Lung (tissue), 12 donors: Measurements from ENCODE around the gene CHRND. TPM values are rescaled to one million over a fixed set of nuclear protein-coding genes. Genes with fewer than 3 reads are reported as not detected.

Source experiments
- ATAC-seq: fragments of 200-7000 bp; cut with Tn5 transposase; one replicate; pipeline ENCODE4 v1.9.1; 2020; ENCODE audit warnings: moderate number of reproducible peaks; ENCODE audit not compliant: insufficient read depth, low FRiP score
- DNase-seq, 3 donors: peaks; one replicate each; pipeline ENCODE4 v3.0.0-alpha.2; 2013 to 2017
- H3K27ac ChIP-seq, 2 donors: one replicate each; pipeline ENCODE4 v1.5.1; 2013; ENCODE audit warnings: mild to moderate bottlenecking in 2 of 2, moderate library complexity in 2 of 2, control low read depth in 1 of 2, inconsistent platforms in 1 of 2, low read depth in 1 of 2, low read length in 1 of 2
- H3K27me3 ChIP-seq, 3 donors: one replicate each; pipeline ENCODE4 v1.5.1; 2013; ENCODE audit warnings: low read length in 2 of 3; ENCODE audit not compliant: control insufficient read depth in 3 of 3, insufficient read depth in 3 of 3
- H3K36me3 ChIP-seq, 4 donors: one replicate each; pipeline ENCODE4 v1.5.1; 2013; ENCODE audit warnings: low read length in 4 of 4, mild to moderate bottlenecking in 1 of 4, moderate library complexity in 1 of 4; ENCODE audit not compliant: control insufficient read depth in 4 of 4, insufficient read depth in 4 of 4
- H3K4me1 ChIP-seq, 5 donors: one replicate each; pipeline ENCODE4 v1.5.1; 2013; ENCODE audit warnings: low read length in 5 of 5, mild to moderate bottlenecking in 2 of 5, moderate library complexity in 1 of 5; ENCODE audit not compliant: control insufficient read depth in 5 of 5, insufficient read depth in 5 of 5
- H3K4me3 ChIP-seq: one replicate; pipeline ENCODE4 v1.5.1; 2013; ENCODE audit warnings: mild to moderate bottlenecking, control low read depth, moderate library complexity
- H3K9ac ChIP-seq, 2 donors: one replicate each; pipeline ENCODE4 v1.5.1; 2013; ENCODE audit warnings: low read length in 2 of 2, control low read depth in 1 of 2; ENCODE audit not compliant: insufficient read depth in 1 of 2
- H3K9me3 ChIP-seq, 4 donors: one replicate each; pipeline ENCODE4 v1.5.1; 2013; ENCODE audit warnings: low read length in 3 of 4, mild to moderate bottlenecking in 1 of 4, moderate library complexity in 1 of 4; ENCODE audit not compliant: control insufficient read depth in 4 of 4, insufficient read depth in 3 of 4
- CTCF ChIP-seq: IDR thresholded peaks from 2 replicates; pipeline ENCODE4 v1.5.1; 2012; ENCODE audit warnings: mild to moderate bottlenecking; ENCODE audit errors: control extremely low read depth, extremely low read depth
- WGBS, 2 donors: extraction: QIAGEN DNeasy Blood & Tissue Kit; methylation state at CpG; one replicate each; pipeline ENCODE4 v1.1.7; 2013; 5-methylcytosine and 5-hydroxymethylcytosine counted together
- polyA plus RNA-seq, 2 donors: library from polyadenylated mRNA; stranded (reverse); fragments of 200-250 nt; gene quantifications; one replicate each; pipeline ENCODE4 v1.2.1, GENCODE V29; 2013
- total RNA-seq, 2 donors: library from RNA; depleted of rRNA in 1 of 2; stranded (reverse); fragments of >200 nt in 1 of 2; gene quantifications; one replicate each; pipeline ENCODE4 v1.2.1, GENCODE V29; 2014 to 2021
- donor health status: control.
- donor health status: control.
- donor health status: Bipolar disorder and iron deficiency.
- donor health status: healthy.
- donor health status: DM: yes; HTN: yes; CAD: no.

Gene CHRND
- total and polyA plus RNA-seq, 4 donors, result not detected

DNA sequence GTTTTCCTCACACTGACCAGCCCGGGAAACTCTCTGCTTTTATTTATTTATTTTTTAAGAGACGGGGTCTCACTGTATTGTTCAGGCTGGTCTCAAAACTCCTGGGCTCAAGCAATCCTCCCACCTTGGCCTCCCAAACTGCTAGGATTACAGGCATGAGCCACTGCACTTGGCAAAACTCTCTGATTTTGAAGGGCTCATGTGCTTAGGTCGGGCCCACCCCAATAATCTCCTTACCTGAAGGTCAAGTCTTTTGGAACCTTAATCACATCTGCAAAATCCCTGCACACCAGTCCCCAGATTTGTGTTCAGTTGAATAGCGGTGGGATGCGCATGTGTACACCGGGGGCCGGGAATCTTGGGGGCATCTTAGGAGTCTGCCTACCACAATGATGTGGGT lies 30.7 kb upstream of the CHRND start:
- WGBS, 2 donors, result 87 to 89% methylated on average over 7 of the region's 7 CpGs
- ATAC-seq (no peak), DNase-seq (no peak)
- Histone ChIP-seq H3K27ac (no peak overlapping the region), H3K4me3 (no peak overlapping the region), H3K9ac (no peak overlapping the region), H3K4me1 (no peaks in the 10 kb centered on the region), H3K9me3 (peaks cover 0 to 3% (median 0%) of the 10 kb centered on the region in 4 donors), H3K27me3 (peaks cover 0 to 5% (median 2%) of the 10 kb centered on the region in 3 donors), H3K36me3 (no peaks in the 10 kb centered on the region)
- TF ChIP-seq CTCF, result no peak

DNA sequence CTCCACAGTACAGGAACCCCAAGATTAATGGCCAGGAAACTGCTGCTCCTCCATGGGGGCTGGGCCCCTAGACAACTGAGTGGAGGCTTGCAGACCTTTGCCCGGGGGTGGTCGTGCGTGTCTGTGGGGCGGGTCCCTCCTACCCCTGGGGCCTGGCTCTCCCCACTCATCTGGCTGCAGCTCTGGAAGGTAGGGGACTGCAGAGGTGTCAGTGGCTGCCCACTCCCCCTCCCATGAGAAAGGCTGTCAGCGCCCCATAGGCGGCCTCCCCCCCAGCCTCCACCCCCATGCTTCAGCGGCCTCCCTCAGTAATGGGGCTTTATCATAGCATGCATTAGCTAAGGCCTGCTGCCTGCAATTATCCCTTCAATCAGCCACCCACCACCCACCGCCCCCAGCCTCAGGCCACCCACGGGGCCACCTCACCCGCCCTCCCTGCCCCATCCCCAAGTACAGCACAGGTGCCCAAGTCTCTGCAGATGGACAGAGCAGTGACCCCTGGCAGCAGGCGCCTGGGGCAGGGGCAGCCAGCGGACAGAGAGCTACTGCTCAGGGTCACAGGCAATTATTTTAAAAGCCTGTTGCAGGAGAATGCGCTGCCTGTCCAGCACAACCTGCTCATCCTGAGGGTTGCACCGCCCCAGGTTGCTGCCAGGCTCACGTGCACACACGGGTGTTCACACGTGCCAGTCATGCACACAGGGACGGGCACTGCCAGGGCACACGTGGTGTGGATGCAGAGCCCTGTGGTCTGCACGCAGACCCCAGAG lies 29.3 kb upstream of the CHRND start:
- no peak overlapping the region for H3K9ac ChIP-seq
- no peak overlapping the region for H3K27ac ChIP-seq
- WGBS, 2 donors, result 72 to 83% methylated on average over 20 of the region's 20 CpGs
- no peak for TF ChIP-seq CTCF
- H3K36me3 ChIP-seq, result no peaks in the 10 kb centered on the region
- DNase-seq (no peak), ATAC-seq (no peak)
- H3K4me1 ChIP-seq, result no peaks in the 10 kb centered on the region
- no peak overlapping the region for H3K4me3 ChIP-seq
- H3K27me3 ChIP-seq, result peaks cover 0 to 5% (median 2%) of the 10 kb centered on the region in 3 donors
- no peaks in the 10 kb centered on the region for H3K9me3 ChIP-seq

DNA sequence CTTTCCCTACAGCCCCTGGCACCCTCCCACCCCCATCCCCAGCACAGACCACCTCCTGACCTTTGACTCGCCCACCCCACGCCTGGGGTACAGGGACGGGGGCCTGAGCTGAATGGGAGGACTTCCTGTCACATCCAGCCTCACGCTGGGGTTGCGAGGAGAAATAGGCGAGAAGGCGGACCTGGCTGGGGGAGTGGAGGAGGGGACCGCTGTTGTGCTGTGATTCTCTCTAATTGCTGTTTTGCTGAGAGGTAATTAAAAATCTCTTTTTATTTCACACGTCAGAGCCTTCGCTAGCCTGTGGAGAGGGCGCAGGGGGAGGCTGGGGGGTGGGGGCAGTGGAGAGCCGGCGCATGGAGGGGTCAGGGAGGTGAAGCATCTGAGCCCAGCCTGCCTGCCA lies 28.6 kb upstream of the CHRND start:
- no peak overlapping the region for H3K27ac ChIP-seq
- H3K9ac ChIP-seq, result no peak overlapping the region
- TF ChIP-seq CTCF, result no peak
- no peak for DNase-seq
- 72 to 80% methylated on average over 13 of the region's 13 CpGs for WGBS, 2 donors
- no peak overlapping the region for H3K4me3 ChIP-seq
- no peak for ATAC-seq
- H3K36me3 ChIP-seq, result no peaks in the 10 kb centered on the region
- H3K9me3 ChIP-seq, result no peaks in the 10 kb centered on the region
- peaks cover 0 to 9% (median 2%) of the 10 kb centered on the region in 3 donors for H3K27me3 ChIP-seq
- H3K4me1 ChIP-seq, result no peaks in the 10 kb centered on the region
